Hematopoietic multipotent progenitor cell treated with erythropoietin and hydrocortisone succinate and interleukin-3 and kit ligand, for 17 days (in vitro differentiated cells): Measurements from ENCODE around the gene CLDN11.

ENCODE experiments used
- DNase-seq: peaks from one replicate; pipeline ENCODE4 v3.0.0-alpha.2; 2015; ENCODE audit warnings: low spot score

The CLDN11 gene

GRCh38 chr3:170418422-170419398, at the start of gene CLDN11:
CLDN11 (plus strand) TSS chr3:170418868; CDS start chr3:170419067, 199 bp downstream.
- no peak for DNase-seq

GRCh38 chr3:170368921-170369320, 49.7 kb upstream of the CLDN11 start:
- no peak for DNase-seq

- DNase-seq = no peak
These were observed 46.3 kb upstream of the CLDN11 start for GRCh38 chr3:170372190-170372879.

GRCh38 chr3:170383567-170383966, 35.1 kb upstream of the CLDN11 start:
- no peak for DNase-seq

GRCh38 chr3:170386468-170386867, 32.2 kb upstream of the CLDN11 start:
- DNase-seq = no peak

GRCh38 chr3:170387950-170388349, 30.7 kb upstream of the CLDN11 start:
- no peak for DNase-seq

GRCh38 chr3:170391108-170391507, 27.6 kb upstream of the CLDN11 start:
- DNase-seq = no peak

- no peak for DNase-seq
These were observed 21.0 kb upstream of the CLDN11 start for GRCh38 chr3:170397685-170398084.

GRCh38 chr3:170405101-170405500, 13.6 kb upstream of the CLDN11 start:
- no peak for DNase-seq

GRCh38 chr3:170410428-170411029, 8.1 kb upstream of the CLDN11 start:
- DNase-seq = no peak

GRCh38 chr3:170413291-170413690, 5.4 kb upstream of the CLDN11 start:
- DNase-seq = no peak

- peak; percentile 59 for DNase-seq
These were observed 4.4 kb upstream of the CLDN11 start for GRCh38 chr3:170414202-170414663.

GRCh38 chr3:170417090-170417489, 1.6 kb upstream of the CLDN11 start:
- no peak for DNase-seq

GRCh38 chr3:170419557-170420087, 954 bp downstream of the CLDN11 start:
- no peak for DNase-seq

- no peak for DNase-seq
These were observed 1.7 kb downstream of the CLDN11 start for GRCh38 chr3:170420307-170420821.

GRCh38 chr3:170421111-170421641, 2.5 kb downstream of the CLDN11 start:
- DNase-seq = no peak

- DNase-seq = no peak
These were observed 3.1 kb downstream of the CLDN11 start for GRCh38 chr3:170421758-170422157.

GRCh38 chr3:170423001-170423615, 4.4 kb downstream of the CLDN11 start:
- DNase-seq = no peak

- no peak for DNase-seq
These were observed 6.2 kb downstream of the CLDN11 start for GRCh38 chr3:170424879-170425278.

GRCh38 chr3:170425491-170426239, 7.0 kb downstream of the CLDN11 start:
- no peak for DNase-seq
